Measurements from ENCODE around the gene TOMM20. TPM values are rescaled to one million over a fixed set of nuclear protein-coding genes. Genes with fewer than 3 reads are reported as not detected.

Gene TOMM20
- total and polyA plus RNA-seq, 2 experiments from 2014 or later = 138 to 159 TPM

DNA sequence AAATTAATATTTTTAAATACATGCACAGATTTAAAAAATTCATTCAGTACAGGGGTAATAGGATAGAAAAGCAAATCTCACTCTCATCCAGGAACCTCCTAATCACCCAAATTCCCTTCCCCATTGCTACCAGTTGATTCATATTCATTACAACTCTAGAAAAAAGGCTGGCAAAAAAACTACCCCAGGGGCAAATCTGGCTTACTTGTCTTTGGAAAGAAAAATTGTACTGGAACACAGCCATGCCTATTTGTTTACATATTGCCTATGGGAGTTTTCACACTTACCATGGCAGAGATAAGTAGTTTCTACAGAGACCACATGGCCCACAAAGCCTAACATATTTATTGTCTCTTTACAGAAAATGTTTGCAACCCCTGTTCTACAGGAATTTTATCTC is 41.3 kb upstream of the TOMM20 start:
- no peak overlapping the region for H3K27ac Mint-ChIP-seq
- no peak for DNase-seq (ENCODE audit: low spot score)
- peaks cover 63% of the 10 kb centered on the region for H3K36me3 Mint-ChIP-seq (ENCODE audit: low read depth)

More for the DNA sequence above, 41.3 kb upstream of the TOMM20 start:
- Mint-ChIP-seq H3K4me3 (no peak overlapping the region), H3K4me1 (no peaks in the 10 kb centered on the region), H3K27me3 (ENCODE audit: insufficient read depth, low read depth, poor library complexity) (peaks cover 7% of the 10 kb centered on the region), H3K9me3 (no peaks in the 10 kb centered on the region)
- Histone ChIP-seq H3K4me1 (ENCODE audit: insufficient read depth) (no peaks in the 10 kb centered on the region), H3K27ac (ENCODE audit: low read depth) (no peak overlapping the region; the same call in 1 of the 2 replicates), H3K27me3 (ENCODE audit: insufficient read depth) (no peaks in the 10 kb centered on the region), H4K20me1 (replicated peaks; ENCODE audit: insufficient read depth) (0 out of 2 replicates have a peak, but pooled peaks cover 12% of the 10 kb centered on the region), H2AFZ (no peak overlapping the region), H3K36me3 (ENCODE audit: insufficient read depth) (peaks cover 44% of the 10 kb centered on the region), H3K9me2 (ENCODE audit: insufficient read depth) (no peaks in the 10 kb centered on the region), H3K79me2 (replicated peaks; ENCODE audit: insufficient read depth) (no peaks in the 10 kb centered on the region), H3K4me3 (no peak overlapping the region), H3K4me2 (no peak overlapping the region), H3F3A (replicated peaks; ENCODE audit: low read depth) (no peaks in the 10 kb centered on the region)
- TF ChIP-seq, protein P1, sequence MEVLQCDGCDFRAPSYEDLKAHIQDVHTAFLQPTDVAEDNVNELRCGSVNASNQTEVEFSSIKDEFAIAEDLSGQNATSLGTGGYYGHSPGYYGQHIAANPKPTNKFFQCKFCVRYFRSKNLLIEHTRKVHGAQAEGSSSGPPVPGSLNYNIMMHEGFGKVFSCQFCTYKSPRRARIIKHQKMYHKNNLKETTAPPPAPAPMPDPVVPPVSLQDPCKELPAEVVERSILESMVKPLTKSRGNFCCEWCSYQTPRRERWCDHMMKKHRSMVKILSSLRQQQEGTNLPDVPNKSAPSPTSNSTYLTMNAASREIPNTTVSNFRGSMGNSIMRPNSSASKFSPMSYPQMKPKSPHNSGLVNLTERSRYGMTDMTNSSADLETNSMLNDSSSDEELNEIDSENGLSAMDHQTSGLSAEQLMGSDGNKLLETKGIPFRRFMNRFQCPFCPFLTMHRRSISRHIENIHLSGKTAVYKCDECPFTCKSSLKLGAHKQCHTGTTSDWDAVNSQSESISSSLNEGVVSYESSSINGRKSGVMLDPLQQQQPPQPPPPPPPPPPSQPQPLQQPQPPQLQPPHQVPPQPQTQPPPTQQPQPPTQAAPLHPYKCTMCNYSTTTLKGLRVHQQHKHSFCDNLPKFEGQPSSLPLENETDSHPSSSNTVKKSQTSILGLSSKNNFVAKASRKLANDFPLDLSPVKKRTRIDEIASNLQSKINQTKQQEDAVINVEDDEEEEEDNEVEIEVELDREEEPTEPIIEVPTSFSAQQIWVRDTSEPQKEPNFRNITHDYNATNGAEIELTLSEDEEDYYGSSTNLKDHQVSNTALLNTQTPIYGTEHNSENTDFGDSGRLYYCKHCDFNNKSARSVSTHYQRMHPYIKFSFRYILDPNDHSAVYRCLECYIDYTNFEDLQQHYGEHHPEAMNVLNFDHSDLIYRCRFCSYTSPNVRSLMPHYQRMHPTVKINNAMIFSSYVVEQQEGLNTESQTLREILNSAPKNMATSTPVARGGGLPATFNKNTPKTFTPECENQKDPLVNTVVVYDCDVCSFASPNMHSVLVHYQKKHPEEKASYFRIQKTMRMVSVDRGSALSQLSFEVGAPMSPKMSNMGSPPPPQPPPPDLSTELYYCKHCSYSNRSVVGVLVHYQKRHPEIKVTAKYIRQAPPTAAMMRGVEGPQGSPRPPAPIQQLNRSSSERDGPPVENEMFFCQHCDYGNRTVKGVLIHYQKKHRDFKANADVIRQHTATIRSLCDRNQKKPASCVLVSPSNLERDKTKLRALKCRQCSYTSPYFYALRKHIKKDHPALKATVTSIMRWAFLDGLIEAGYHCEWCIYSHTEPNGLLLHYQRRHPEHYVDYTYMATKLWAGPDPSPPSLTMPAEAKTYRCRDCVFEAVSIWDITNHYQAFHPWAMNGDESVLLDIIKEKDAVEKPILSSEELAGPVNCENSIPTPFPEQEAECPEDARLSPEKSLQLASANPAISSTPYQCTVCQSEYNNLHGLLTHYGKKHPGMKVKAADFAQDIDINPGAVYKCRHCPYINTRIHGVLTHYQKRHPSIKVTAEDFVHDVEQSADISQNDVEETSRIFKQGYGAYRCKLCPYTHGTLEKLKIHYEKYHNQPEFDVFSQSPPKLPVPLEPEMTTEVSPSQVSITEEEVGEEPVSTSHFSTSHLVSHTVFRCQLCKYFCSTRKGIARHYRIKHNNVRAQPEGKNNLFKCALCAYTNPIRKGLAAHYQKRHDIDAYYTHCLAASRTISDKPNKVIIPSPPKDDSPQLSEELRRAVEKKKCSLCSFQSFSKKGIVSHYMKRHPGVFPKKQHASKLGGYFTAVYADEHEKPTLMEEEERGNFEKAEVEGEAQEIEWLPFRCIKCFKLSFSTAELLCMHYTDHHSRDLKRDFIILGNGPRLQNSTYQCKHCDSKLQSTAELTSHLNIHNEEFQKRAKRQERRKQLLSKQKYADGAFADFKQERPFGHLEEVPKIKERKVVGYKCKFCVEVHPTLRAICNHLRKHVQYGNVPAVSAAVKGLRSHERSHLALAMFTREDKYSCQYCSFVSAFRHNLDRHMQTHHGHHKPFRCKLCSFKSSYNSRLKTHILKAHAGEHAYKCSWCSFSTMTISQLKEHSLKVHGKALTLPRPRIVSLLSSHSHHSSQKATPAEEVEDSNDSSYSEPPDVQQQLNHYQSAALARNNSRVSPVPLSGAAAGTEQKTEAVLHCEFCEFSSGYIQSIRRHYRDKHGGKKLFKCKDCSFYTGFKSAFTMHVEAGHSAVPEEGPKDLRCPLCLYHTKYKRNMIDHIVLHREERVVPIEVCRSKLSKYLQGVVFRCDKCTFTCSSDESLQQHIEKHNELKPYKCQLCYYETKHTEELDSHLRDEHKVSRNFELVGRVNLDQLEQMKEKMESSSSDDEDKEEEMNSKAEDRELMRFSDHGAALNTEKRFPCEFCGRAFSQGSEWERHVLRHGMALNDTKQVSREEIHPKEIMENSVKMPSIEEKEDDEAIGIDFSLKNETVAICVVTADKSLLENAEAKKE (CRISPR knock-in tag; IDR thresholded peaks at IDR 0.05) = no peak
- no peak for TF ChIP-seq CREB1 (CRISPR knock-in tag; IDR thresholded peaks at IDR 0.05; ENCODE audit: low read depth)
- TF ChIP-seq JUNB (IDR thresholded peaks at IDR 0.05; ENCODE audit: unreplicated experiment) = no peak
- TF ChIP-seq, protein P2, sequence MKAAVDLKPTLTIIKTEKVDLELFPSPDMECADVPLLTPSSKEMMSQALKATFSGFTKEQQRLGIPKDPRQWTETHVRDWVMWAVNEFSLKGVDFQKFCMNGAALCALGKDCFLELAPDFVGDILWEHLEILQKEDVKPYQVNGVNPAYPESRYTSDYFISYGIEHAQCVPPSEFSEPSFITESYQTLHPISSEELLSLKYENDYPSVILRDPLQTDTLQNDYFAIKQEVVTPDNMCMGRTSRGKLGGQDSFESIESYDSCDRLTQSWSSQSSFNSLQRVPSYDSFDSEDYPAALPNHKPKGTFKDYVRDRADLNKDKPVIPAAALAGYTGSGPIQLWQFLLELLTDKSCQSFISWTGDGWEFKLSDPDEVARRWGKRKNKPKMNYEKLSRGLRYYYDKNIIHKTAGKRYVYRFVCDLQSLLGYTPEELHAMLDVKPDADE (IDR thresholded peaks at IDR 0.05) = no peak
- no peak for TF ChIP-seq STAT1 (IDR thresholded peaks at IDR 0.05; ENCODE audit: unreplicated experiment)
- TF ChIP-seq ZNF114 (CRISPR knock-in tag; IDR thresholded peaks at IDR 0.05) = no peak
- TF ChIP-seq, protein P3, sequence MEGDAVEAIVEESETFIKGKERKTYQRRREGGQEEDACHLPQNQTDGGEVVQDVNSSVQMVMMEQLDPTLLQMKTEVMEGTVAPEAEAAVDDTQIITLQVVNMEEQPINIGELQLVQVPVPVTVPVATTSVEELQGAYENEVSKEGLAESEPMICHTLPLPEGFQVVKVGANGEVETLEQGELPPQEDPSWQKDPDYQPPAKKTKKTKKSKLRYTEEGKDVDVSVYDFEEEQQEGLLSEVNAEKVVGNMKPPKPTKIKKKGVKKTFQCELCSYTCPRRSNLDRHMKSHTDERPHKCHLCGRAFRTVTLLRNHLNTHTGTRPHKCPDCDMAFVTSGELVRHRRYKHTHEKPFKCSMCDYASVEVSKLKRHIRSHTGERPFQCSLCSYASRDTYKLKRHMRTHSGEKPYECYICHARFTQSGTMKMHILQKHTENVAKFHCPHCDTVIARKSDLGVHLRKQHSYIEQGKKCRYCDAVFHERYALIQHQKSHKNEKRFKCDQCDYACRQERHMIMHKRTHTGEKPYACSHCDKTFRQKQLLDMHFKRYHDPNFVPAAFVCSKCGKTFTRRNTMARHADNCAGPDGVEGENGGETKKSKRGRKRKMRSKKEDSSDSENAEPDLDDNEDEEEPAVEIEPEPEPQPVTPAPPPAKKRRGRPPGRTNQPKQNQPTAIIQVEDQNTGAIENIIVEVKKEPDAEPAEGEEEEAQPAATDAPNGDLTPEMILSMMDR (conservative IDR thresholded peaks at IDR 0.05; ENCODE audit: low read depth in 2 of 2) = no peak
- no peak for TF ChIP-seq NANOG (IDR thresholded peaks at IDR 0.05; ENCODE audit: borderline replicate concordance)
- TF ChIP-seq ZNF331 (CRISPR knock-in tag; IDR thresholded peaks at IDR 0.05; ENCODE audit: low read depth) = no peak
- no peak for TF ChIP-seq EZH2 (IDR thresholded peaks at IDR 0.05; ENCODE audit: low read depth, unreplicated experiment)
- TF ChIP-seq EZH2phosphoT487 (IDR thresholded peaks at IDR 0.05; ENCODE audit: unreplicated experiment) = no peak
- TF ChIP-seq, protein P4, sequence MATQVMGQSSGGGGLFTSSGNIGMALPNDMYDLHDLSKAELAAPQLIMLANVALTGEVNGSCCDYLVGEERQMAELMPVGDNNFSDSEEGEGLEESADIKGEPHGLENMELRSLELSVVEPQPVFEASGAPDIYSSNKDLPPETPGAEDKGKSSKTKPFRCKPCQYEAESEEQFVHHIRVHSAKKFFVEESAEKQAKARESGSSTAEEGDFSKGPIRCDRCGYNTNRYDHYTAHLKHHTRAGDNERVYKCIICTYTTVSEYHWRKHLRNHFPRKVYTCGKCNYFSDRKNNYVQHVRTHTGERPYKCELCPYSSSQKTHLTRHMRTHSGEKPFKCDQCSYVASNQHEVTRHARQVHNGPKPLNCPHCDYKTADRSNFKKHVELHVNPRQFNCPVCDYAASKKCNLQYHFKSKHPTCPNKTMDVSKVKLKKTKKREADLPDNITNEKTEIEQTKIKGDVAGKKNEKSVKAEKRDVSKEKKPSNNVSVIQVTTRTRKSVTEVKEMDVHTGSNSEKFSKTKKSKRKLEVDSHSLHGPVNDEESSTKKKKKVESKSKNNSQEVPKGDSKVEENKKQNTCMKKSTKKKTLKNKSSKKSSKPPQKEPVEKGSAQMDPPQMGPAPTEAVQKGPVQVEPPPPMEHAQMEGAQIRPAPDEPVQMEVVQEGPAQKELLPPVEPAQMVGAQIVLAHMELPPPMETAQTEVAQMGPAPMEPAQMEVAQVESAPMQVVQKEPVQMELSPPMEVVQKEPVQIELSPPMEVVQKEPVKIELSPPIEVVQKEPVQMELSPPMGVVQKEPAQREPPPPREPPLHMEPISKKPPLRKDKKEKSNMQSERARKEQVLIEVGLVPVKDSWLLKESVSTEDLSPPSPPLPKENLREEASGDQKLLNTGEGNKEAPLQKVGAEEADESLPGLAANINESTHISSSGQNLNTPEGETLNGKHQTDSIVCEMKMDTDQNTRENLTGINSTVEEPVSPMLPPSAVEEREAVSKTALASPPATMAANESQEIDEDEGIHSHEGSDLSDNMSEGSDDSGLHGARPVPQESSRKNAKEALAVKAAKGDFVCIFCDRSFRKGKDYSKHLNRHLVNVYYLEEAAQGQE (IDR thresholded peaks at IDR 0.05; ENCODE audit: unreplicated experiment) = no peak
- no peak for TF ChIP-seq POLR2AphosphoS5 (IDR thresholded peaks at IDR 0.05; ENCODE audit: low read depth)
- ATAC-seq = no peak
